ENCODE measurements around the gene ACTC1. TPM values are rescaled to one million over a fixed set of nuclear protein-coding genes. Genes with fewer than 3 reads are reported as not detected.
A peak's percentile ranks its signal among the peaks of the same experiment; 100 is the strongest.

ACTC1 gene
- polyA plus RNA-seq, 1 donor from 2014 or later = not detected

GRCh38 chr15:34754171-34754601 is 41.2 kb downstream of the ACTC1 start:
- peak overlapping the region; percentile 67 for H2AFZ ChIP-seq (ENCODE audit: low read depth, low read length)

GRCh38 chr15:34753236-34753894 is 42.0 kb downstream of the ACTC1 start:
- Histone ChIP-seq H3K36me3 (ENCODE audit: insufficient read depth, low read length) (no peaks in the 10 kb centered on the region), H3K9me3 (ENCODE audit: low read length) (no peaks in the 10 kb centered on the region), H2AFZ (ENCODE audit: low read depth, low read length) (no peak overlapping the region), H3K27ac (ENCODE audit: low read length) (no peak overlapping the region), H3K79me2 (replicated peaks; ENCODE audit: insufficient read depth, low read length) (no peaks in the 10 kb centered on the region), H3F3A (ENCODE audit: insufficient read depth, low read length, poor library complexity, severe bottlenecking) (no peaks in the 10 kb centered on the region), H3K27me3 (ENCODE audit: insufficient read depth, low read depth, low read length) (peaks cover 51% of the 10 kb centered on the region), H4K20me1 (ENCODE audit: insufficient read depth) (no peaks in the 10 kb centered on the region), H3K9ac (ENCODE audit: low read length) (no peak overlapping the region), H3K4me3 (ENCODE audit: low read length) (peak overlapping the region; percentile 84), H3K9me2 (ENCODE audit: insufficient read depth, low read length) (no peaks in the 10 kb centered on the region), H3K4me2 (ENCODE audit: low read length) (no peak overlapping the region)
- TF ChIP-seq REST (IDR thresholded peaks at IDR 0.05; ENCODE audit: borderline replicate concordance) (peak; percentile 66), EP300 (conservative IDR thresholded peaks at IDR 0.05; ENCODE audit: poor library complexity, severe bottlenecking) (no peak)

More at GRCh38 chr15:34754171-34754601, 41.2 kb downstream of the ACTC1 start:
- Histone ChIP-seq H3K9me3 (ENCODE audit: low read length) (no peaks in the 10 kb centered on the region), H3K36me3 (ENCODE audit: insufficient read depth, low read length) (no peaks in the 10 kb centered on the region), H3K9me2 (ENCODE audit: insufficient read depth, low read length) (no peaks in the 10 kb centered on the region), H3K79me2 (replicated peaks; ENCODE audit: insufficient read depth, low read length) (no peaks in the 10 kb centered on the region), H3K27me3 (ENCODE audit: insufficient read depth, low read depth, low read length) (peaks cover 51% of the 10 kb centered on the region), H3K9ac (ENCODE audit: low read length) (peak overlapping the region; percentile 73), H4K20me1 (ENCODE audit: insufficient read depth) (no peaks in the 10 kb centered on the region), H3K27ac (ENCODE audit: low read length) (no peak overlapping the region), H3F3A (ENCODE audit: insufficient read depth, low read length, poor library complexity, severe bottlenecking) (no peaks in the 10 kb centered on the region), H3K4me3 (ENCODE audit: low read length) (peak overlapping the region; percentile 84), H3K4me2 (ENCODE audit: low read length) (peak overlapping the region; percentile 43)
- TF ChIP-seq POLR2AphosphoS5 (IDR thresholded peaks at IDR 0.05) (peak; percentile 5), REST (IDR thresholded peaks at IDR 0.05; ENCODE audit: borderline replicate concordance) (no peak)

DNA sequence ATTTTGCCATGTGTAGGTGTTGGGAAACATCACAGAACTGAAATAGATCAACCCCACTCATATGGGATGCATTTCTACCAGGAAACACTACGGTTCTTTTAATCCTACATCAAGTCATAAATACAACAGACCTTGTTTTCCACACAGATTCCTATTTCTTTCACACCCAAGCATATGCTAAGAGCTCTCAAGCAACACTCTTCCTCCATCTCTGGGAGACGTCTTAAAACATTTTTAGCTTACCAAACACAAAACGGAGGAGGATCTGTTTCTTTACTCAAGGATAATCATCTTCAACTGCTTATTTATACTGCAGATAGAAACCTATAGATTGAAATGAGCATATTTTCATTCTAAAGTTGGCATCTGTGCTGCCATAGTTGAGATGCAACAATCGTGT is 45.7 kb downstream of the ACTC1 start:
- H4K20me1 ChIP-seq (ENCODE audit: insufficient read depth) = no peaks in the 10 kb centered on the region

More for the DNA sequence above, 45.7 kb downstream of the ACTC1 start:
- Histone ChIP-seq H3K4me2 (ENCODE audit: low read length) (no peak overlapping the region), H3K4me3 (ENCODE audit: low read length) (no peak overlapping the region), H3K27me3 (ENCODE audit: insufficient read depth, low read depth, low read length) (peaks cover 26% of the 10 kb centered on the region), H3K27ac (ENCODE audit: low read length) (no peak overlapping the region), H2AFZ (ENCODE audit: low read depth, low read length) (no peak overlapping the region), H3K79me2 (replicated peaks; ENCODE audit: insufficient read depth, low read length) (no peaks in the 10 kb centered on the region), H3K9me2 (ENCODE audit: insufficient read depth, low read length) (no peaks in the 10 kb centered on the region), H3K36me3 (ENCODE audit: insufficient read depth, low read length) (no peaks in the 10 kb centered on the region), H3K9ac (ENCODE audit: low read length) (no peak overlapping the region), H3F3A (ENCODE audit: insufficient read depth, low read length, poor library complexity, severe bottlenecking) (no peaks in the 10 kb centered on the region), H3K9me3 (ENCODE audit: low read length) (no peaks in the 10 kb centered on the region)
- no peak for TF ChIP-seq CTCF (IDR thresholded peaks at IDR 0.05; ENCODE audit: poor library complexity, severe bottlenecking)
- TF ChIP-seq MXI1 (conservative IDR thresholded peaks at IDR 0.05; ENCODE audit: poor library complexity, severe bottlenecking) = no peak
- no peak for TF ChIP-seq RAD21 (conservative IDR thresholded peaks at IDR 0.05)
- TF ChIP-seq TAF1 (IDR thresholded peaks at IDR 0.05; ENCODE audit: low read depth) = no peak
- TF ChIP-seq EP300 (conservative IDR thresholded peaks at IDR 0.05; ENCODE audit: poor library complexity, severe bottlenecking) = no peak
